ENCODE results near the gene METTL18.

The METTL18 gene

DNA sequence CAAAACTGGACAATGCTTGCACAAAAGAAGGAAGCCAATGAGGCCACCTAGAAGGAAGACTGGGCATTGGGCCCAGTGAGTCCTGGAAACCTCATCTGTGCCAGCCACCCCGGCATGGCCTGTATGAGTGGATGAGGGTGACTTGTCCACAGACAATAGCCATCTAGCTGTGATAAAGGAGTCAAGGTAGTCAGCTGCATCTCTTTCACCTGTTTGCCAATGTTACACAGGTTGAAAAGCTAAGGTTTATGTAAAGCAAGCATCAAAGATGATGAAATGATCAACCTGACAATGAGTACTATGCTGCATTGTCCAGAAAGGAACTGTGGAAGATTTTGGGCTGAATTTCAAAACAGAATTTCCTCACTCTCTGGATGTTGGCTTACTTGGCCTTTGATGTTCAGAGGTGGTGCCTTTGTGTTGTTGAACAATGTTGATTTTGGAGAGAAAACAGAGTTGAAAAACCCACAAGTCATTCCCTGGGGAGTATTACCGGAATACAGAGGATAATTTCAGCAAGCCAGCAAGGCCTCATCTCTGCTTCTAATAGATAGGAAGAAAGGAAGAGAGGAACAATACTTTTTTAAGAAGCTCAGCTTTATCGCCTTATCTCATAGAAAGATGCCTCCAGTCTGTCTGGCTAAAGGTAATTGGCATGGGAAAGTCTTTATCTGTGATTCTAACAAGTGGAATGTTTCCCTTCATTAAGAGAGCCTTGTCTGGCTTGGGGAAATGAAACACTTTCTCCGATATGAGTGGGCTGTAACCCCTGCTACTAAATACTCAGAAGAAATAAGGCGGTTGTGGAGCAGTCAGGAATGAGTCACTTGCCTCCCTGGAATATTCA, 49.5 kb downstream of the METTL18 start:
- no CpG with 5 or more reads among the region's 5 CpGs for WGBS (ENCODE audit: extremely low coverage, insufficient coverage, insufficient read length)
- Histone ChIP-seq H4K91ac (ENCODE audit: low read depth, low read length) (peak overlapping the region; percentile 100), H3K27me3 (ENCODE audit: insufficient read depth, low read length) (no peaks in the 10 kb centered on the region), H4K12ac (ENCODE audit: low read depth, low read length) (no peak overlapping the region), H4K8ac (ENCODE audit: low read depth, low read length) (peak overlapping the region; percentile 97), H3K4me3 (ENCODE audit: low read depth, low read length) (no peak overlapping the region), H3K27ac (ENCODE audit: low read depth, low read length) (peak overlapping the region; percentile 97), H2AFZ (ENCODE audit: insufficient read depth, low read length, poor library complexity) (no peak overlapping the region), H3K9ac (ENCODE audit: low read length) (no peak overlapping the region), H3K79me2 (ENCODE audit: control insufficient read depth, insufficient read depth, low read length, poor library complexity) (peaks cover 4% of the 10 kb centered on the region), H3K14ac (ENCODE audit: low read length) (peak overlapping the region; percentile 93), H2BK120ac (ENCODE audit: insufficient read depth, low read length, poor library complexity) (peak overlapping the region; percentile 99), H2BK5ac (ENCODE audit: low read depth, low read length, poor library complexity) (peak overlapping the region; percentile 99), H3K23ac (ENCODE audit: low read length) (no peak overlapping the region), H3K9me3 (ENCODE audit: insufficient read depth, low read depth, low read length) (no peaks in the 10 kb centered on the region), H3K4me2 (ENCODE audit: low read length) (no peak overlapping the region), H3K4me1 (ENCODE audit: control insufficient read depth in 1 of 2, insufficient read depth in 2 of 2, low read length in 2 of 2) (peaks cover 9 to 12% of the 10 kb centered on the region in 2 experiments), H3K79me1 (ENCODE audit: low read length) (peaks cover 39% of the 10 kb centered on the region), H3K4ac (ENCODE audit: low read depth, low read length) (peak overlapping the region; percentile 71), H3K36me3 (ENCODE audit: control insufficient read depth in 1 of 2, insufficient read depth in 2 of 2, low read length in 2 of 2) (no peaks in the 10 kb centered on the region), H2BK12ac (ENCODE audit: low read length) (peak overlapping the region; percentile 90), H2AK5ac (ENCODE audit: low read length) (peak overlapping the region; percentile 90), H3K18ac (ENCODE audit: low read length) (peak overlapping the region; percentile 91)
- DNase-seq, result peak in 1 of 2 donors; percentile 39
